ENCODE data around the gene NDUFC2. TPM values are rescaled to one million over a fixed set of nuclear protein-coding genes. Genes with fewer than 3 reads are reported as not detected.

NDUFC2 gene
- total and polyA plus RNA-seq, 2 of the 13 experiments (the other 11 are each of a cell fraction or from before 2014, with no cell fraction given) = 256 to 363 TPM

DNA sequence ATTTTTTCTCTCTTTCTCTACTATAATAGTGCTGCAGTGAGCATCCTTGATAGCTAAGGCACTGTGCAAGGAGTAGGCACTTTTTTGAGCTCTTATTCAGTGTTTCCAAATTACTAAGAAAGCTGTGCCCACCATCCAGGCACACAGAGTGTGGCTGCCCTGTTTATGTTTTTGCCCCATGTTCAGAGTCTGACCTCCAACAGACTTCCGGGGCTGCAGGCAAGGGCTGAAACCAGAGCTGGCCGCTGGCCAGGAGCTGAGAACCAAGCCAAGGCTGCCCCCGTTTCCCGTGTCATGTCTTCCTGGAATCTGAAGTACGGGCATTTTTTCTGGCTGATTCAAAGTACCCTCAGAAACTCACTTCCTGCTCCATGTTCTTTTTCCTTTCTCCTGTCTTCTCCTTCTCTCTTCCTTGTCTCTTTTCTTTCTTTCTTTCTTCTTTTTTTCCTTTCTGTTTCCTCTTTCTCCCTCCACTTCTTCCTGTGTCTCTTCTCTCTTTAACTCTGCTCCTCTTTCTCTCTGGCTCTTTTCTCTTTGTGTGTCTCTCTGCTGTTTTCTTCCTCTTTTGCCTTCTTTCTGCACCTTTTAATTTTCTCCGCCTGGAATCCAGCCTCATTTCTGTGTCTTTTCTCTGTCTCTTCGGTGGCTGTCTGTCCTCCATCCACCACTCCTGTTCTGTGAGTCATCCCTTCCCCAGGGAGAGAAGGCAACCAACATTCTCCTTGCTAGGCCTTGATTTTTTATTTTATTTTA is 39.6 kb downstream of the NDUFC2 start (continued):
- TF ChIP-seq CREB1 (IDR thresholded peaks at IDR 0.05) = no peak
- TF ChIP-seq CREB1 (CRISPR knock-in tag; IDR thresholded peaks at IDR 0.05) = 0 out of 2 replicates have a peak, but pooled peaks have one; percentile 11
- TF ChIP-seq ZMYM3 (CRISPR knock-in tag; IDR thresholded peaks at IDR 0.05) = peak; percentile 79
- TF ChIP-seq, protein P1, sequence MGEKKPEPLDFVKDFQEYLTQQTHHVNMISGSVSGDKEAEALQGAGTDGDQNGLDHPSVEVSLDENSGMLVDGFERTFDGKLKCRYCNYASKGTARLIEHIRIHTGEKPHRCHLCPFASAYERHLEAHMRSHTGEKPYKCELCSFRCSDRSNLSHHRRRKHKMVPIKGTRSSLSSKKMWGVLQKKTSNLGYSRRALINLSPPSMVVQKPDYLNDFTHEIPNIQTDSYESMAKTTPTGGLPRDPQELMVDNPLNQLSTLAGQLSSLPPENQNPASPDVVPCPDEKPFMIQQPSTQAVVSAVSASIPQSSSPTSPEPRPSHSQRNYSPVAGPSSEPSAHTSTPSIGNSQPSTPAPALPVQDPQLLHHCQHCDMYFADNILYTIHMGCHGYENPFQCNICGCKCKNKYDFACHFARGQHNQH (CRISPR knock-in tag; IDR thresholded peaks at IDR 0.05) = peak; percentile 76
- TF ChIP-seq, protein P2, sequence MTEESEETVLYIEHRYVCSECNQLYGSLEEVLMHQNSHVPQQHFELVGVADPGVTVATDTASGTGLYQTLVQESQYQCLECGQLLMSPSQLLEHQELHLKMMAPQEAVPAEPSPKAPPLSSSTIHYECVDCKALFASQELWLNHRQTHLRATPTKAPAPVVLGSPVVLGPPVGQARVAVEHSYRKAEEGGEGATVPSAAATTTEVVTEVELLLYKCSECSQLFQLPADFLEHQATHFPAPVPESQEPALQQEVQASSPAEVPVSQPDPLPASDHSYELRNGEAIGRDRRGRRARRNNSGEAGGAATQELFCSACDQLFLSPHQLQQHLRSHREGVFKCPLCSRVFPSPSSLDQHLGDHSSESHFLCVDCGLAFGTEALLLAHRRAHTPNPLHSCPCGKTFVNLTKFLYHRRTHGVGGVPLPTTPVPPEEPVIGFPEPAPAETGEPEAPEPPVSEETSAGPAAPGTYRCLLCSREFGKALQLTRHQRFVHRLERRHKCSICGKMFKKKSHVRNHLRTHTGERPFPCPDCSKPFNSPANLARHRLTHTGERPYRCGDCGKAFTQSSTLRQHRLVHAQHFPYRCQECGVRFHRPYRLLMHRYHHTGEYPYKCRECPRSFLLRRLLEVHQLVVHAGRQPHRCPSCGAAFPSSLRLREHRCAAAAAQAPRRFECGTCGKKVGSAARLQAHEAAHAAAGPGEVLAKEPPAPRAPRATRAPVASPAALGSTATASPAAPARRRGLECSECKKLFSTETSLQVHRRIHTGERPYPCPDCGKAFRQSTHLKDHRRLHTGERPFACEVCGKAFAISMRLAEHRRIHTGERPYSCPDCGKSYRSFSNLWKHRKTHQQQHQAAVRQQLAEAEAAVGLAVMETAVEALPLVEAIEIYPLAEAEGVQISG (CRISPR knock-in tag; IDR thresholded peaks at IDR 0.05) = peak; percentile 61; the same call in 1 of the 2 replicates
- TF ChIP-seq, protein P3, sequence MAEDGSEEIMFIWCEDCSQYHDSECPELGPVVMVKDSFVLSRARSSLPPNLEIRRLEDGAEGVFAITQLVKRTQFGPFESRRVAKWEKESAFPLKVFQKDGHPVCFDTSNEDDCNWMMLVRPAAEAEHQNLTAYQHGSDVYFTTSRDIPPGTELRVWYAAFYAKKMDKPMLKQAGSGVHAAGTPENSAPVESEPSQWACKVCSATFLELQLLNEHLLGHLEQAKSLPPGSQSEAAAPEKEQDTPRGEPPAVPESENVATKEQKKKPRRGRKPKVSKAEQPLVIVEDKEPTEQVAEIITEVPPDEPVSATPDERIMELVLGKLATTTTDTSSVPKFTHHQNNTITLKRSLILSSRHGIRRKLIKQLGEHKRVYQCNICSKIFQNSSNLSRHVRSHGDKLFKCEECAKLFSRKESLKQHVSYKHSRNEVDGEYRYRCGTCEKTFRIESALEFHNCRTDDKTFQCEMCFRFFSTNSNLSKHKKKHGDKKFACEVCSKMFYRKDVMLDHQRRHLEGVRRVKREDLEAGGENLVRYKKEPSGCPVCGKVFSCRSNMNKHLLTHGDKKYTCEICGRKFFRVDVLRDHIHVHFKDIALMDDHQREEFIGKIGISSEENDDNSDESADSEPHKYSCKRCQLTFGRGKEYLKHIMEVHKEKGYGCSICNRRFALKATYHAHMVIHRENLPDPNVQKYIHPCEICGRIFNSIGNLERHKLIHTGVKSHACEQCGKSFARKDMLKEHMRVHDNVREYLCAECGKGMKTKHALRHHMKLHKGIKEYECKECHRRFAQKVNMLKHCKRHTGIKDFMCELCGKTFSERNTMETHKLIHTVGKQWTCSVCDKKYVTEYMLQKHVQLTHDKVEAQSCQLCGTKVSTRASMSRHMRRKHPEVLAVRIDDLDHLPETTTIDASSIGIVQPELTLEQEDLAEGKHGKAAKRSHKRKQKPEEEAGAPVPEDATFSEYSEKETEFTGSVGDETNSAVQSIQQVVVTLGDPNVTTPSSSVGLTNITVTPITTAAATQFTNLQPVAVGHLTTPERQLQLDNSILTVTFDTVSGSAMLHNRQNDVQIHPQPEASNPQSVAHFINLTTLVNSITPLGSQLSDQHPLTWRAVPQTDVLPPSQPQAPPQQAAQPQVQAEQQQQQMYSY (CRISPR knock-in tag; IDR thresholded peaks at IDR 0.05) = 0 out of 2 replicates have a peak, but pooled peaks have one; percentile 43
- 0 out of 2 replicates have a peak, but pooled peaks have one; percentile 23 for TF ChIP-seq ATM (IDR thresholded peaks at IDR 0.05; ENCODE audit: borderline replicate concordance)
- TF ChIP-seq, protein P4, sequence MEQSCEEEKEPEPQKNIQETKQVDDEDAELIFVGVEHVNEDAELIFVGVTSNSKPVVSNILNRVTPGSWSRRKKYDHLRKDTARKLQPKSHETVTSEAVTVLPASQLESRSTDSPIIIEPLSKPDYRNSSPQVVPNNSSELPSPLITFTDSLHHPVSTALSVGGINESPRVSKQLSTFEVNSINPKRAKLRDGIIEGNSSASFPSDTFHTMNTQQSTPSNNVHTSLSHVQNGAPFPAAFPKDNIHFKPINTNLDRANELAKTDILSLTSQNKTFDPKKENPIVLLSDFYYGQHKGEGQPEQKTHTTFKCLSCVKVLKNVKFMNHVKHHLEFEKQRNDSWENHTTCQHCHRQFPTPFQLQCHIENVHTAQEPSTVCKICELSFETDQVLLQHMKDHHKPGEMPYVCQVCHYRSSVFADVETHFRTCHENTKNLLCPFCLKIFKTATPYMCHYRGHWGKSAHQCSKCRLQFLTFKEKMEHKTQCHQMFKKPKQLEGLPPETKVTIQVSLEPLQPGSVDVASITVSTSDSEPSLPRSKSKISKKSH (CRISPR knock-in tag; IDR thresholded peaks at IDR 0.05; ENCODE audit: borderline replicate concordance) = no peak
- TF ChIP-seq MAF1 (CRISPR knock-in tag; IDR thresholded peaks at IDR 0.05; ENCODE audit: borderline replicate concordance) = no peak
- TF ChIP-seq ZNF205 (CRISPR knock-in tag; IDR thresholded peaks at IDR 0.05) = peak; percentile 39; the same call in 1 of the 2 replicates
- TF ChIP-seq ZFP1 (CRISPR knock-in tag; IDR thresholded peaks at IDR 0.05) = 0 out of 2 replicates have a peak, but pooled peaks have one; percentile 76
- TF ChIP-seq, protein P5, sequence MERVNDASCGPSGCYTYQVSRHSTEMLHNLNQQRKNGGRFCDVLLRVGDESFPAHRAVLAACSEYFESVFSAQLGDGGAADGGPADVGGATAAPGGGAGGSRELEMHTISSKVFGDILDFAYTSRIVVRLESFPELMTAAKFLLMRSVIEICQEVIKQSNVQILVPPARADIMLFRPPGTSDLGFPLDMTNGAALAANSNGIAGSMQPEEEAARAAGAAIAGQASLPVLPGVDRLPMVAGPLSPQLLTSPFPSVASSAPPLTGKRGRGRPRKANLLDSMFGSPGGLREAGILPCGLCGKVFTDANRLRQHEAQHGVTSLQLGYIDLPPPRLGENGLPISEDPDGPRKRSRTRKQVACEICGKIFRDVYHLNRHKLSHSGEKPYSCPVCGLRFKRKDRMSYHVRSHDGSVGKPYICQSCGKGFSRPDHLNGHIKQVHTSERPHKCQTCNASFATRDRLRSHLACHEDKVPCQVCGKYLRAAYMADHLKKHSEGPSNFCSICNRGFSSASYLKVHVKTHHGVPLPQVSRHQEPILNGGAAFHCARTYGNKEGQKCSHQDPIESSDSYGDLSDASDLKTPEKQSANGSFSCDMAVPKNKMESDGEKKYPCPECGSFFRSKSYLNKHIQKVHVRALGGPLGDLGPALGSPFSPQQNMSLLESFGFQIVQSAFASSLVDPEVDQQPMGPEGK (CRISPR knock-in tag; IDR thresholded peaks at IDR 0.05) = 0 out of 2 replicates have a peak, but pooled peaks have one; percentile 56
- no peak for TF ChIP-seq PITX1 (CRISPR knock-in tag; IDR thresholded peaks at IDR 0.05)
- TF ChIP-seq, protein P6, sequence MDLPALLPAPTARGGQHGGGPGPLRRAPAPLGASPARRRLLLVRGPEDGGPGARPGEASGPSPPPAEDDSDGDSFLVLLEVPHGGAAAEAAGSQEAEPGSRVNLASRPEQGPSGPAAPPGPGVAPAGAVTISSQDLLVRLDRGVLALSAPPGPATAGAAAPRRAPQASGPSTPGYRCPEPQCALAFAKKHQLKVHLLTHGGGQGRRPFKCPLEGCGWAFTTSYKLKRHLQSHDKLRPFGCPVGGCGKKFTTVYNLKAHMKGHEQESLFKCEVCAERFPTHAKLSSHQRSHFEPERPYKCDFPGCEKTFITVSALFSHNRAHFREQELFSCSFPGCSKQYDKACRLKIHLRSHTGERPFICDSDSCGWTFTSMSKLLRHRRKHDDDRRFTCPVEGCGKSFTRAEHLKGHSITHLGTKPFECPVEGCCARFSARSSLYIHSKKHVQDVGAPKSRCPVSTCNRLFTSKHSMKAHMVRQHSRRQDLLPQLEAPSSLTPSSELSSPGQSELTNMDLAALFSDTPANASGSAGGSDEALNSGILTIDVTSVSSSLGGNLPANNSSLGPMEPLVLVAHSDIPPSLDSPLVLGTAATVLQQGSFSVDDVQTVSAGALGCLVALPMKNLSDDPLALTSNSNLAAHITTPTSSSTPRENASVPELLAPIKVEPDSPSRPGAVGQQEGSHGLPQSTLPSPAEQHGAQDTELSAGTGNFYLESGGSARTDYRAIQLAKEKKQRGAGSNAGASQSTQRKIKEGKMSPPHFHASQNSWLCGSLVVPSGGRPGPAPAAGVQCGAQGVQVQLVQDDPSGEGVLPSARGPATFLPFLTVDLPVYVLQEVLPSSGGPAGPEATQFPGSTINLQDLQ (CRISPR knock-in tag; IDR thresholded peaks at IDR 0.05) = no peak
